CD1c-positive myeloid dendritic cell (primary cell): ENCODE results near the gene XPO6.

Experiments
- DNase-seq: peaks from one replicate; pipeline ENCODE4 v3.0.0-alpha.2; 2016; ENCODE audit errors: extremely low spot score

XPO6 gene

GRCh38 chr16:28062261-28062846 is 149.4 kb downstream of the XPO6 start:
- DNase-seq: no peak

DNA sequence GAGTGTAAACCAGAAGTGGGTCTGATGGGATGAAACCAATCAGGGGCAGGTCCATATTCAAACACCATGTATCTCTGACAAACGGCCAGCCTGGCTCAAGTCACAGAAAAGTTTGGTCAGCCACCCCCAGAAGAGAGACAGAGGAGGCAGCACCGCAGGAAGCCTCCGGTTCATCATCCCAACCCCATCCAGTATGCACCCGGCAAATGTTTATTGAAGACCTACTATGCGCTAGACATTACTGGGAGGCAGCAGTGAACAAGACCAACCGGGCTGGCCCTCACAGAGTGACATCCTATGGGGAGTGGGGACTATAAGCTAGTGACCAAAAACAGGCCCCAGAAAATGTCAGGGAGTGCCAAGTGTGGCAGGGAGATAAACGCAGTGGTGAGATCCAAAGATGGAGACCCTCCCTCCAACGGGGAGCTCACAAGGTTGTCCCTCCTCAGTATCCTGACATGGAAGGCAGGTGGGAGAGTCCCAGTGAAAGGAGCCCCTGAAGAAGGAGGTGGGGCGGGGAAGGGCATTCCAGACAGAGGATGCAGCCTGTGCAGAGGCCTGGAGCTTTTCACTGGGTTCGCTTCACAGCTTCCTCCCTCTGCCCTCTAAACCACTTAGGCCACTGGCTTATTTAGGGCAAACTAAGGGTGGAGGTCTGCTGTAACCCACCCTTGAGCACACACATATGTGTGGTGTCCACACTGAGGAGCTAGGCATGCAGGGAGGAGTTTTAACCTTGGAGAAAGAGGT is 150.2 kb downstream of the XPO6 start:
- DNase-seq: no peak

GRCh38 chr16:28059841-28060575 is 151.8 kb downstream of the XPO6 start:
- DNase-seq: no peak

DNA sequence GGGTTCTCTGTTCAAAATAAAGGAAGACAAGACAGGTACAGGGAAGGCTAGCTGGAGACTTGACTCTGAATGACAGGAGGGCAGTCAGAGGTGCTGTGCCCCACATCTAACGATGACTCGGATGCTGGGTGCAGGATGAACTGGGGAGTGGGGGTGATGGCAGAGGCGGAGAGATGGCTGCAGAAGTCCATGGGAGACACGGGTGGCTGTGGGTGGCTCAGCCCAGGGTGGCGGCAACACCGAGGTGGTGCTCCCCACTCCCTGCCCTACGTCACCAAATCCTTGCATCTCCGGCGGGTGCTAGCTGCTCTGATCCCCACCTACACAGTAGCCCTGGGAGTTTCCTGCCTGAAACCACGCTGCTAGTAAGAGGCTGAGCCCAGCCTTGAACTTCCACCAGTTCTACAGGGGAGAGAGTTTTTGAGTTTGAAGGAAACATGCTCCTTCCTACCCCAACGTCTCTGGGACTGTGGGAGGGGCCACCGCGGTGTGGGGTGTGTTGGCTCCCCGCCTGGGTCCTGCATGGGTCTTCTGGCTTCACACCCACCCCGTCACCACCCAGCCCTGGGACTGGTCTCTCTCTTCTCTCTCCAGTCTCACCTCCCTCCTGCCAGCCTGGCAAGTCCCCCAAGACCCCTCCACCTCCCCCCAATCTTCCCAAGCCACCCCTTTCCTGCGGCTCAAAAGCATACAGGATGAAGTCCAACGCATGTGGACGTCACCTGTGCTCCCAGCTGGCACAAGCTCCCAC is 152.8 kb downstream of the XPO6 start:
- DNase-seq: no peak

DNA sequence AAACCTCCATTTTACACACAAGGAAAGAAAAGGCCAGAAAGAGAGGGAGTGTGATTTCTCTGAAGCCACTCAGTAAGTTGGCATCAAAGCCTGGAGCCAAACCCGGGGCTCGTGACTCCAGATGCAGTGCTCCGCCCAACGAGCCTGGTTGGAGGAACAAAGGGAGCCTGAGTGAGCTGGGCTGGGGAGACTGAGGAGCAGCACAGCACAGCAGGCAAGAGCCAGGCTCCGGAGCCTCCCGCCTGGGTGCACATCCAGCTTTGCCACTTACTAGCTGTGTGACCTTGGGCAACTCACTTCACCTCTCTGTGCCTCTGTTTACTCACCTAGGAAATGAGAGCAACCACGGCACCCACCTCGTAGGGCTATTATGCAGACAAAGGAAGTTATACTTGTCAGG is 153.8 kb downstream of the XPO6 start:
- no peak for DNase-seq

GRCh38 chr16:28053461-28053860 is 158.3 kb downstream of the XPO6 start:
- no peak for DNase-seq

DNA sequence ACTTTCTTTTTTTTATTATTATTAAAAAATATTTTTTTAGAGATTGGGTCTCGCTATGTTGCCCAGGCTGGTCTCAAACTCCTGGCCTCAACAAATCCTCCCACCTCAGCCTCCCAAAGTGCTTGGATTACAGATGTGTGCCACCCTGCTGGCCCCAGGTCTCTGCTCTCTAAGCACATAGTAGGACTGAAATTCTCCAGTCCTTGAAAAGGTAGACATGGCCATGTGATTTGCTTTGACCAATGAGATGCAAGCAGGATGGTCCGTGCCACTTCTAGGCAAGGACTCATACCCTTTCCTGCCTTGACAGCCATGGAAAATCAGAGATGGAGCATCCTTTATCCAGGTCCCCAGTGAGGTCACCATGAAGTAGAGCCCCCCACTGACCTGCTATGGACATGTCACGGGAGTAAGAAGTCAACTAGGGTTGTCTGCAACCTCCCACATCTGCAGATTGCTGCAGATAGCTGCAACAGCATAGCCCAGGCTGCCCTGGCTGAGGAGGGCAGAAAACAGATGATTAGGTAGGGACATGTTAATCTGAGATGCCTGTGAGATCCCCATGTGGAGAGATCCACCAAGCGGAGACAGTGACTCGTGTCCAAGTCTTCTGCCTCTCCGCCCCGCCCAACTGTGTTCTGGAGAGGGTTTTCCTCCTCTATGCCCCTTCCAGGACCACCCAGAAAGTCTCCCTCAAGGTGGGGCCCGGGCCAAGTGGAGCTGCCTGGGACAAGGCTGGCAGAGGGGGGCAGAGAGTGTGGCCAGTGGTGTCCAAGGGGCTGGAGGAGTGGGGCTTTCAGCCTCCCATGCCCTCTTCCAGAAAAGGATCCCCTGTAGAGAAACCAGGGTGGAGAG is 159.3 kb downstream of the XPO6 start:
- no peak for DNase-seq

GRCh38 chr16:28051486-28051885 is 160.3 kb downstream of the XPO6 start:
- no peak for DNase-seq
